Activated T-cell treated with anti-CD3 and anti-CD28 coated beads, Interleukin-2, amount 50 U/mL, for 1 hour (primary cell): ENCODE results near the gene FSD1L.
A peak's percentile ranks its signal among the peaks of the same experiment; 100 is the strongest.

Experiments
- DNase-seq: peaks from one replicate; pipeline ENCODE4 v3.0.0-alpha.2; 2020

The FSD1L gene

DNA sequence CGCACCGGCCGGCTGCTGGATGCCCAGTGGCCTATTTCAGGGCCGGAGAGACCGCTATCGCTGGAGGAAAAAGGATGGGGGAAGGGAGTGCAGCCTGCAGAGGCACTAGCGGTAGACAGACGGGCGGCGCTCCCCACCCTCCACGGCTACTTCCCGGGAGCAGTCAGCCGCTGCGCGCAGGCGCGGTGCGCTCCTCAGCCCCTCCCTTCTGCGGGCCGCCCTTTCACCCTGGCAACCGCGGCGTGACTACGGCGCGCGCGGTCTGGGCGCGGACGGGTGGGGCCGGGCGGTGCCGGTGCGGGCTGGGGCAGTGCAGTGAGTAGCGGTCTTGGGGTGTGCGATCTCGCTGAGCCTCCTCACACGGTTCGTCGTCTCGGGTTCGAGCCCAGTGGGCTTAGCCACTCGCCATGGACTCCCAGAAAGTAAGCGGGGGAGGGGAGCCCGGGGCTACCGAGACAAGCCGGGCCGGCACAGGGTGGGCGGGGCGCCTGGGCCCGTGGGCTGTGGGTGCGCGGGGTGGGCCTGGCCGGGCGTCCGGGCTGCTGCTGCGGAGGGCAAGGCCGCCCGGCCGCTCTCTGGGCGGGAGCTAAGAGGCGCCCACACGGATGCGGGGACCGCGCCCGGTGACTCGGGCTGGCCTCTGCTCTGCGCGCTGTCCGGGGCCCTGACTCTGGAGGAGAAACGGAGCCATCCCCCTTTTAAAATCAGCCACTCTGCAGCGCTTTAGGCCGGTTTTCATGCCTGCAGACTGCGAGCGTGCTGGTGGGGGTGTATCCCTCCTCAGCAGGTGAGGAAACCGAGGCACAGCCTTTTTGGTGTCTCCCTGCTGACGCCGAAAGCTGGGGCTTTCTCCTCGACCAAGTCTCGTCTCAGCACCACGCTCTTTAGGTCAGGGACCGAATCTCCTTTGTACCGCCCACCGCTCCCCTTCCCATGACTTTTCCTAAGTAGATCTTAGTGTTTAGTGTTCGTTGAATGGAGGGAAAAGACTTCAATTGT lies at the start of gene FSD1L:
Gene FSD1L (plus strand): TSS at position 221 of the 999 bp plus-strand sequence. CDS start 187 bp downstream, at position 408.
- peak; percentile 77 for DNase-seq

DNA sequence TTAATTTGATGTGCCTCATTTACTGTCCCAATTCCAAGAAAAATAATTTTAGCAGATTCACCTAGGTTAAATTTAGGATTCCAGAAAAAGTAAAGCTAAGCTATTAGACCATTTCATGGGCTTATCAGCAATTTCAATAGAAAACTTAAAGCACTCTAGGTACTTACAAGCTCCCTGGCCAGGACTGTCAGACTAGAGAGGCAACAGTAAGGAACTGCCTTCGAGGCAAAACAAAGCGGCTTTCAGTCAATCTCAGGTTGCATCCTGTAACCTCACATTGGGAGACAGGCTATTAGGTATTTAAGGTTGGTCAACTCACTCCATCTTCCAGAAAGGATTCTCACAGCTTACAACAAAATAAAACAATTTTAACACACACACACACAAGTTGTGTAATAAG lies 48.7 kb upstream of the FSD1L start:
- DNase-seq, result no peak

DNA sequence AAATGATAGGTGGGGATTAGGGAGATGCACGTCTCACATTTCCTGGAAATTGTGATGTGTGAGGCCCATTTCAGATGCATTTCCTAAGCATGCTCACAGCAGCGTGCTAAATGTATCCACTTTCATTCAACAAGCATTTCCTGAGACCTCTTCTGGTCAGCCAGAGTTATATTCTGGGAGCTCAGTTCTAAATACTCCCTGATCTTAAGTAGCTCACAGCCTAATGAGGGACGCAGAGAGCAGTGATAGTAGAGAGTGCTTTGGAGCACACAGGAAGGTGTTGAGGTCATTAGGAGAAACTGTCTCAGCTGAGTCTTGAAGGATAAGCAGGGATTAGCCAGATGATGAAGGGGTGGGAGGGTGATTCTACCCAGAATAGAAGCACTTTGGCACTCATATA lies 46.2 kb upstream of the FSD1L start:
- DNase-seq, result no peak

DNA sequence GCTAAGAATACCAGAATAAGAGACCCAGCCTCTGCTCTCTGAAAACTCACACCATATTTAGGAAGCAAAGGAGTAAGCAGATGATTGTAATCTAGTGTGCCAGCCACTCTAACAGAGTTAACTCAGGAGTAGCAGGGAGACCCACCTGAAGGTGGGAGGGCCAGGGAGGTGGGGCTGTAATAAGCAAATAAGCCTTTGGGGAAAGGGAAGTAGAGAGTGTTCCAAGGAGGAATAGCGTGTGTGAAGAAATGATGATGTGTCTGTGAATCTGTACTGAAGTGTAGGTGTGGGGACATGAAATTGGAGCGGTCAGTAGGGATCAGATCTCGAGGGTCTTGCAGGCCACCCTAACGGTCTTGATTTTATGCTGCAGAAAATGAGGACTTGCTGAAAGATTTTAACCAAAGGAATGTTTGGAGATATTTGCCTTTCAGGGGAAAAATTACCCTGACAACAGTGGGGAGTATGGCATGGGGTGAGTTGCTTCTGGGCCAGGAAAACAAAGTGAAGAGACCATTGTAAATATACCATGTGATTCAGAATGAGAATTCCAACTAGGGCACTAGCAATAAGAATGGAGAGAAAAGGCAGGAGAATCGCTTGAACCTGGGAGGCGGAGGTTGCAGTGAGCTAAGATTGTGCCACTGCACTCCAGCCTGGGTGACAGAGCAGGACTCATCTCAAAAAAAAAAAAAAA lies 44.1 kb upstream of the FSD1L start:
- DNase-seq, result no peak

DNA sequence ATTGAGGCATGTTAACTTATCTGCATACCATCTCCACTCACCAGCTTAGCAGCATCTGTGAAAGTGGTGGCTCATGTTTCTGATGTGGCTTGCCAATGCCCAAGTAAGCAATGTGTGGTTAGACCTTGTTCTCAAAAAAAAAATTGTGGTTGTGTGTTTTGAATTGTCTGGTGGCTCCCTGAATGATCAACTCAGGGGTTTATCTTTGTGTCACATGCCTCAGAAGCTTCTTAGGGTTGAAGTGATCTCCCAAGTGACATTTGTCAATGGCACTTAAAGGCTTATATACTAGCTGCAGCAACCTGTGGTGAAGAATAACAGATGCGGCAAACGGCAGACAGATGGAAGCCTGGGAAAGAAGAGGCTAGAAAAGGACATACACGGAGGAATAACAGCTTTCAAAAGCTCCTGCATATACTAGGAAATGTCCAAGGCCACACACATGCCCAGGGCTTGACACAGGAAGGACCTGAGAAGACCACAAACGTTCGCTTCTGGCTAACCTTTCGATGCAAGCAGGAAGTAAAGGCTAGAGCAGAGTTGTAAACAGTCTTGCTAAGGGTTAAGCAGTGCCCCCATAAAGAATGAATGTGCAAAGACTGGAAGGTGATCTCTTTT lies 42.2 kb upstream of the FSD1L start:
- peak; percentile 36 for DNase-seq

DNA sequence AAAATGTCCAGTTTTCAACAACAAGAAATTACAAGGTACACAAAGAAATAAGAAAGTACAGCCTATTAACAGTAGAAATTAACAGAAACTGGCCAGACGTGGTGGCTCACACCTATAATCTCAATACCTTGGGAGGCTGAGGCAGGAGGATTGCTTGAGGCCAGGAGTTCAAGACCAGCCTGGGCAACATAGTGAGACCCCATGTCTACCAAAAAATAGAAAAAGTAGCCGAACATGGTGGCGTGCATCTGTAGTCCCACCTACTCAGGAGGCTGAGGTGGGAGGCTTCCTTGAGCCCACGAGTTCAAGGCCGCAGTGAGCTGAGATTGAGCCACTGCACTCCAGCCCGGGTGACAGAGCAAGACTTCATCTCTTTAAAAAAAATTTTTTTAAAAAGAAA lies 41.5 kb upstream of the FSD1L start:
- no peak for DNase-seq

DNA sequence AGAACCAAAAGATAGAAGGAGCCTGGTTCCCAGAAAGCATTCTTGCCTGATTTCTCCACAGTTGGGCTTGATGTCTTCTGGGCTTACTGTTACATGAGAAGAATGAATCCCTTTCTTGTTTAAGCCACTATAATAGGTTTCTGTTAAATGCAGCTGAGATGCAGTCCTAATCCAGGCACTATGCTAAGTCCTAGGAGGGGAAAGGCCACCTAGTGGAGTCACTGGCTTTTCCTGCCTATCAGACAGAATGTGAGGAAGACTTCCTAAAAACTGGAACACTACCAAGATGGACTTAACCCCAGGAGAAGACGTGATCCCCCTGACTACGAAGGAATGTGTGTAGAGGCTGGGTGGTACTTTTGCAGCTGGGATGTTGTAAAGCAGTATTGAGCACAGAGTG lies 34.3 kb upstream of the FSD1L start:
- DNase-seq, result no peak

DNA sequence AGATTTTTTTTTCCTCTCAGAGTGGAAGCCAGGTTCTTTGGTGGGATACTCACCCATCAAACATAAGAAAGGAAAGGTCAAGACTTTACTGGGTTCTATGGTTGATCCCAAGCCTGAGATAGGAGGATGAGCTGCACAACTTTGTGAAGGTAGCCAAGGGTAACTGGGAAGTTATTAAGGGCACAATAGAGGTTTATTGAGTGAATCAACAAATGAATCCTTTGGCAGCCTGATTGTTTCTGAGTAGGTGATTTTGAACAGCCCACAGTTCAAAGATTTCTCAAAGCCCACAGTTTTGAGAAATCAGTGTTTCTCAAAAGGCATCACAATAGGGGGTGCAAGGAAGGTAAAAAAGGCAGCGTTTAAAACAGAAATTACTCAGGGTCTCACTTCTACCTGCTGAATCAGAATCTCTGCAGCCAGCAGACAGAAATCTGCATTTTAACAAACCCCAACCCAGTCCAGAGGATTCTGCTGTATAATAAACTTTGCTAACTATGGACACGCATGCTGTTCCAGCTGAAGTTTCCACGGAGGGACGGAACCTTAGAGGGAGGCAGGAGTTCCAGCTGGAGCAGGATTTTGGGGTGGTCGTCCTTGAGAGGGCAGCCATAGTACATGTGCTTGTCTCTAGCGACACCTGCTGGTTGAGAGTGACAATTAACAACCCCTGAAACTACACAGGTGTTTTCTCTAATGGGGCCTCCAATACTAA lies 32.7 kb upstream of the FSD1L start:
- peak; percentile 54 for DNase-seq

DNA sequence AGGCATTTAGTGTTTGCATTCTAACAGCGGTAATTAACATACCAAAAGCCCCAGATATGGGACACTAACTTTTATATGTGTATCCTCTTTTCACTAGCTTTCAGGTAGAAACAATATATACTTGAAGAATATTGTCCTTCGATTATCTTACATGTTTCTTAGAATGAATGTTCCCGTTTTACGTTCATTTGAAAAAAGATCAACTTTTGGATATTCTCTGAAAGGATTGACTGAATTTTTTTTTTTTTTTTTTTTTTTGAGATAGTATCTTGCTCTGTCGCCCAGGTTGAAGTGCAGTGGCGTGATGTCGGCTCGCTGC lies 32.2 kb upstream of the FSD1L start:
- DNase-seq, result no peak

DNA sequence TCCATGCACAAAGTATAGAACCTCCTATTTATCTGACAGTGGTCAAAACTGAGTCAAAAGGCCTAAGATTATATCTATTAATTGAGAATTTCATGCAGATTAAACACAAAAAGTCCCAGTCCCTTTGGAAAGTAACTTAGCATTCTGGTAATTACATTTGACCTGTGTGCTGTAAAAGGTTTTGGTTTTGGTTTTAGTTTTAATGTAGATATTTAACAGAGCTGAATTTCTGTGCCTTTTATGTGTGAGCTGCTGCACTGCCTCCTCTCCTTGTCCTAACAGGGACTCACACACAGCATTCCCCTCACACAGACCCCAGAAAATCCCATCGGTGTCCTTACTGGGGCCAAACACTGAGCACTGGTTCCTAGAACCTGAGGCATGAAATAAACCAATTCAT lies 31.0 kb upstream of the FSD1L start:
- no peak for DNase-seq

DNA sequence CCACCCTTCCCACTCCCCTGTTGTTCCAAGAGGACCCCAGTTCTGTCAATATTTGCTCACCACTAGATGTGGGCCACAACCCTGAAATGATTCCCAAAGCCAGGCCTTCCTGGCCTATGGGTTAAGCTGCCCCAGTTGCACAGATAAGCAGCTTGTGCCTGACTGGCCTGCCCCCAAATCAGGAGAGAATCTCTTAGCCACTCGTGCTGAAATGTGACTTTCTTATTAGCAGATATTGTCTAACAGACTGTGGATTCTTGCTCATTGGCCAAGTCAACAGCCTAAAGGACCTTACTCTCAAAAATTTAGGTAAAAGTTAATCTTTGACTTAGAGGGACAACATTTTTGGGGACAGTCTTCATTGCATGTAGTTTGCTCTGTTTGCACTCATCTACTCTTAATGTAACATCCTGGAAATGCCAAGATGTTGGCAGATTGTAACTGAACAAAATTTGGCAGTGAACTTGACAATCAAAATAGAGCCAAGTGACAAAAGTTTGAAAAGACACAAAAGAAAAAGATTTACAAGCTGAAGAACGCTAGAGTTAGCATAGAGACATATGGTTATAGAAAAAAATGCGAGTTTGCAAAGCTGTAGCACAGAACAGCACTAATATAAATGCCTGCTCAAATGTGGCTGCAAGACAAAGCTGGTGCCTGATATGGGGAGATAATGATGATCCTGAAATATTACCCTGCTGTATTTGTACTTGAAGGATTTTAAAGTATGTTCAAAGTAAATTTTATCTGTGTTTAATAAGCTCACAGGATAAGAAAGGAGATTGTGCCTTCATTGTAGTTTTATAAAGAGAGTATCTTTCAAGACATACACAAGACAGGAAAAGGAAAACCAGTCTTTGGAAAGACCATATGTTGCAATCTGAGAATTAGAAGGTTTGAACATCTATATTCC lies 29.0 kb upstream of the FSD1L start:
- DNase-seq, result no peak

DNA sequence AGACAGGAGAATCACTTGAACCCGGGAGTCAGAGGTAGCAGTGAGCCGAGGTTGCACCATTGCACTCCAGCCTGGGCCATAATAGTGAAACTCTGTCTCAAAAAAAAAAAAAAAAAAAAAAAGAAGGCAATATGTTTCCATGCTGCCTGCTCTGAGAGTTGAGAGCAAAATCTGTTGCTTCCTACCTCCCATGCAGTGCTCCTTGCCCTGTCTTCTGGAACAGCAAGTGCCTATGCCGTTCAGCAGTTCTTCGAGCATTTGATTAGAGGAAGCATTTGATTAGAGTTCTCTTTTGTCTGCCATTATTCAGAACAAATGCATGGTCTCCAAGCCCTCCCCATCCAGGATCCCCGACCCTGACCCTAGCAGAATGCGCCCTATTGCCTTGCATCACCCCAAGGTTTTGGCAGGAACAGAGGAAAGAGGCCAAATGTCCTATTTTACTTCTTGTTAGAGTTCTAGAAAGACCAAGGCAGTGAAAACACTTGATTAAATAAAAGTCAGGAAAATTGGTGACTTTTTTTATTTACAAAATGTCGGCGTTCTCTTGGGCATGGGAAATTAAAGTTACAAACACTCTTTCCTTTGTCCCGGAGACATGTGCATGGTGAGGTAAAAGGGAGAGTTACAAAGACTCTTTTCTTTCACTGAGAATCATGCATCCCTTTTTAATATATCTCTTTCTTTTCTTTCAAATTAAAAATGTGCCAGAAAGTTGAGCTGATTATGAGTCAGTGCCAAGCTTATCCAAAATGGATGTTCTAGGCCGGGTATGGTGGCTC lies 27.8 kb upstream of the FSD1L start:
- DNase-seq, result no peak

DNA sequence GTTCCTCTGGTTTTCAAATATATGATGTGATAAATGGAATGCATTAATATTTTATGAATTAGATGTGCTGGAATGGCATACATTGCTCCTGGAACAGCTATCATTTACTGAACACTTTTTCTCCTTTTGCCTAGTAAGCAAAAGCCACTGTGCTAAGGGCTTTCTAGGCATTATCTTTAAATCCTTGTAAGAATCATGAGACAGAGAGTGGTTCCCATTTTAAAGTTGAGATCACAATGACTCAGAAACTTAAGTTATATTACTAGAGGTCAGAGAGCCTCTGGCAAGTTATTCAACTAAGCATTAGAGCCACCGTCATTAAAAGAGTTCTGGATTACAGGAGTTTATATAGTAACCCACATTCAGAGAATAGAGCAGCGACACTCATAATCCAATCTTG lies 26.7 kb upstream of the FSD1L start:
- DNase-seq, result no peak

DNA sequence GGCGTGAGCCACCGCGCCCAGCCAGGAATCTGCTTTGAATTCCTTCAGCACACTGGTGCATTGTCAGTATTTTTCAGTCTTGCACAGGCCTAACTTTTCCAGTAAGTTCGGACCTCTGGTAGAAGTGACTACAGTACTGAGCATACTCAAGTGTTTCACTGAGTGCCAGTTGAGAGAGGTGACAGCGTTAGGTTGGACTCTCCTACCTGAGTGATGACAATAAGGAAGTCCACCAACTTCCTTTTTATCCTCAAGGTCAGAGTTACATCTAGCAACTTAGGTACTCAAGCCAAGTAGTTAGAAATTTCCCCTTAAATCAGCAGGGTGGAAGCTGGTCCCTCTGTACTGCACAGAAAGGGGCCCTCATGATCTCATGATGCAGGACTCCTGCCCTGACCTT lies 26.0 kb upstream of the FSD1L start:
- DNase-seq, result no peak

DNA sequence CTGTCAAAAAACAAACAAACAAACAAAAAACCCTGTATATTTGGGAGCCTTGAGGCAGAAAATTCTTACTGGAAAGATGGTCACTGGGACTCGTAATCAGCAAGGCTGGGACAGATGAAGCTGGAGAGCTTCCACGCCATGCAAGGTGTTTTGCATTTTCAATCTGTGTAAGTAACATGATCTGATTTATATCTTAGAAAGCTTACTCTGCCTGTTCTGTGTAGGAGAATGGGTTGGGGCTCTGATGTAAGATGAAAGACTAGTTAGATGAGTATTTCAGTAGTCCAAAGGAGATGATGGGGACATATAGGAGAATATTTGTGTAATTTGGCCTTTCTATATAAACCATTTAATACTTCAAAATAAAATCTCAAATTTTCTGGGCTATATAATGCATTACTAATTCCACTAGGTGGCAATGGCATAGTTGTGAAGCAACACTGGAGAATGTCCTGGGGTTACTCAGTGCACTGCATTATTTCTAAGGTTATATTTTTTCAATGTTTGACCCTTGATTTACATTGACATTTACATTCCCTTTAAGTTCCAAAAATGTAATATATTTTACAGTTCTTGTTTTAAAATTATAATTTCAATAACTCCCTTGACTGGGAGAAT lies 21.9 kb upstream of the FSD1L start:
- DNase-seq, result no peak

DNA sequence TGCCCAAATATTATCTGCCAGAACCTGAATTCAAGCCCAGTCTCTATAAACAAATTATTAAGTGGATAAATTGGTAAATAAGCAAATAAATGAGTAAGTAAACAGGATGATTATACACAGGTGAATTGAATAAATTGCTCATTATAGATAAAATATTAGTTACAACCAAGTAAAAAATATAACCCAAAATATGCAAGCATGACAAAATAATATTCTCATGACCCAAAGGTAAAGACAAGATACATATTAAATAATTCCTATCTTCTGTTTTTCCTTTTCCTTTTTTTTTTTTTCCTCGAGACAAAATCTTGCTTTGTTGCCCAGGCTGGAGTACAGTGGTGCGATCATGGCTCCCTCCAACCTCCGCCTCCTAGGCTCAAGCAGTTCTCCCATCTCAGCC lies 21.2 kb upstream of the FSD1L start:
- no peak for DNase-seq

DNA sequence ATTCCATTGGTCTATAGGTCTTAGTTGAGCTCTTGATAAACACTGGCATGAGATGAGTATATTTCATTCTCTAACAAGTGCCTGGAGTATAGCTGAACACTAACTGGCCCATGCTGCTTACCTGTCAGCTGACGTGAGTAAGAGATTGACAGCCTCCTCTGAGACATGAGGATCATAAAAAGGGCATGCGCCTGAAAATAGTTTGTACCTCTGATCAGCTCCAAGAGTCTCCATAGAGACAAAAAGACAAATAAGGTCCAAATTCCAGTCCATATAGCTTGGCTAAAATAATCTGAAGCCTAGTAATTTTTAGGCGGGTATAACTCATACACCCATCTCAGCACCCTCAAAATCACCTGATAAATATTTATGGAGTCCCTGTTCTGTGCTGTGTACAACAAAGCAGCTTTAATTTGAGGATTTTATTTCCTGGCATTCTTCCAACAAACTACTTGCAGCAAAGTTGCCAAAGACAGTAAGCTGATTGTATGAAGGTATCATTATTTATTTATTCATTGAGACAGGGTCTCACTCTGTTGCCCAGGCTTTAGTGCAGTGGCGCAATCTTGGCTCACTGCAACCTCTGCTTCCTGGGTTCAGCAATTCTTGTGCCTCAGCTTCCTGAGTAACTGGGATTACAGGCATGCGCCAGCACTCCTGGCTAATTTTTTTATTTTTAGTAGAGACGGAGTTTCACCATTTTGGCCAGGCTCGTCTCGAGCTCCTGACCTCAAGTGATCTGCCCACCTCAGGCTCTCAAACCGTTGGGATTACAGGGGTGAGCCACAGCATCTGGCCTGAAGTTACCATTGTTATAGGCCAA lies 16.2 kb upstream of the FSD1L start:
- no peak for DNase-seq

DNA sequence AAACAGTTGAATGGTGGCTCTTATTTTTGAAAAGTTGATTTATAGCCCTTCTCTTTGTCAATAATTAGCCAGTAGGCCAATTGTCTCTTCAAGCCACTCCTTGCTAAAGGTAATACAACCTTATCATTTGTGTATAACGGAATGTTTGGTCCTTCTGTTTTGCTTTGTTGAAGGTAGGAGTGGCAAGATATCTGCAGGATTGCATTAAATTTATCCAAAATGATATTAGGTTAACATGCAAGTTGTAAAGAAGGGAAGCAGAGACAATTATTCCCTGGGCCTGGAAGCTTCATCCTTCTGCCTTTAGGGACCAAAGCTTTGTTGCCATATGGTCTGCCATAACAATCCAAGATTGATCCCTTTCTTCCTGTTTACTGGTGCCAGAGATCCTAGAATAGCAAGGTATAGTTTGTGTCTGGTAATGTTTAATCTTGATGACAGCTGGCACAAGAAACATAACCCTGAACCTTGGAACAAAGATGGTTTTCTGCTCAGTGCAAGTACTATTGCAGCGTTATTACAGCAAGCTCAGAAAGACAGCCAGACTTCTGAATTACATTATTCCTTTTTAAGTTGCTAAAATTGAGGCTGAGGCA lies 15.5 kb upstream of the FSD1L start:
- no peak for DNase-seq

DNA sequence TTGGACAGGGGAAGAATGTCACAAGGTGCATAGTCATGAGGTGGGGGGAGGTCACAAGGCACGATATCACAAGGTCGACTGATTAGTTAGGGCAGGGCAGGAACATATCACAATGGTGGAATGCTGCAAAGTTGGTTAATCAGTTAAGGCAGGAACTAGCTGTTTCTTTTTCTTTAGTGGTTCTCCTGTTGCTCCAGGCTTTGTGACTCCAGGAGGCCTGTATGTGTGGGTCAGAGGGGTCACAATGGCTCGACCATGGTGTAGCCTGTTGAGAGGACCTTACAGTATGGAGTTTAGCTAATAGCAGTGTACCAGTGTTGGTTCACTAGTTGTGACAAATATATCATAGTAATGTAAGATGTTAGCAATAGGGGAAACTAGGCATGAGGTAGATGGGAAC lies 12.4 kb upstream of the FSD1L start:
- no peak for DNase-seq
